GM06990 (cell line): ENCODE data around the gene RNF103.

Experiments
- DNase-seq: peaks from one replicate; pipeline ENCODE4 v3.0.0-alpha.2; 2011; ENCODE audit not compliant: insufficient read length; ENCODE audit errors: extremely low read depth
- H3K27me3 ChIP-seq: replicated peaks from 2 replicates; pipeline ENCODE4 v1.6.0; 2011; ENCODE audit warnings: low read length; ENCODE audit not compliant: control insufficient read depth, insufficient read depth
- H3K36me3 ChIP-seq: 2 replicates; pipeline ENCODE4 v1.5.1; 2011; ENCODE audit warnings: low read length; ENCODE audit not compliant: control insufficient read depth, insufficient read depth
- H3K4me3 ChIP-seq: replicated peaks from 2 replicates; pipeline ENCODE4 v1.5.1; 2011; ENCODE audit warnings: low read depth, mild to moderate bottlenecking, control low read depth, low read length
- CTCF ChIP-seq: IDR thresholded peaks from 2 replicates; pipeline ENCODE4 v1.5.1; 2011; ENCODE audit warnings: low read length, control low read depth, mild to moderate bottlenecking, inconsistent platforms; ENCODE audit not compliant: insufficient read depth, poor library complexity, severe bottlenecking

Gene RNF103

GRCh38 chr2:86646329-86646728 lies 22.7 kb upstream of the RNF103 start:
- no peaks in the 10 kb centered on the region for H3K36me3 ChIP-seq
- no peak for TF ChIP-seq CTCF
- no peak for DNase-seq
- H3K4me3 ChIP-seq = no peak overlapping the region
- no peaks in the 10 kb centered on the region for H3K27me3 ChIP-seq

DNA sequence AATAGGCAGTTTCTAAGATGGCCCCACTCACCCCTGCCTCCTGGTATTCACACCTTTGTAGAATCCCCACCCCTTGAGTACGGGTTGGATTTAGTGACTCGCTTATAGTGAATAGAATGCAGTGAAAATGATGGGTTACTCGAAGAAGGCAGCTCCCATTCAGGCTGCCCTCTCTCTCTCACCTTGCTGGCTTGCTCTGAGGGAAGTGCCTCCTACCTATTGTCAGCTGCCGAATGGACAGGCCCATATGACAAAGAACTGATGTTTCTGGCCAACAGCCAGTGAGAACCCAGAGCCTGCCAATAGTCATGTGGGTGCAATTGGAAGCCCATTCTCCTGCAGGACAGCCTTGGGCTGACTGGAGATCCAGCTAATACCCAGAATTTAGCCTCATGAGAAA lies 22.1 kb upstream of the RNF103 start:
- Histone ChIP-seq H3K27me3 (no peaks in the 10 kb centered on the region), H3K4me3 (no peak overlapping the region), H3K36me3 (no peaks in the 10 kb centered on the region)
- DNase-seq = no peak
- no peak for TF ChIP-seq CTCF

- DNase-seq = no peak
- Histone ChIP-seq H3K36me3 (no peaks in the 10 kb centered on the region), H3K4me3 (no peak overlapping the region), H3K27me3 (no peaks in the 10 kb centered on the region)
- TF ChIP-seq CTCF = no peak
Observed at GRCh38 chr2:86638712-86639111, 15.0 kb upstream of the RNF103 start.

DNA sequence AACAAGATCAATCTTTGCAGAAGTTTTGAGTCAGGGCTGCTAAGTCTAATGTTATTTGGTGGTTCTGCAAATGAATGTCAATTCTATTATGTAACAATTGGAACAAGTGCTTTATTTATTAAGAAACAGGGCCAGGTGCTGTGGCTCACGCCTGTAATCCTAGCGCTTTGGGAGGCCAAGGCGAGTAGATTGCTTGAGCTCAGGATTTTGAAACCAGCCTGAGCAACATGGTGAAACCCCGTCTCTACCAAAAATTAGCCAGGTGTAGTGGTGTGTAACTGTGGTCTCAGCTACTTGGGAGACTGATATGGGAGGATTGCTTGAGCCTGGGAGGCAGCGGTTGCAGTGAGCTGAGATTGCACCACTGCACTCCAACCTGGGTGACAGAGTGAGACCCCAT lies 13.2 kb upstream of the RNF103 start:
- Histone ChIP-seq H3K4me3 (no peak overlapping the region), H3K36me3 (no peaks in the 10 kb centered on the region), H3K27me3 (no peaks in the 10 kb centered on the region)
- no peak for TF ChIP-seq CTCF
- DNase-seq = no peak

- H3K4me3 ChIP-seq = no peak overlapping the region
- no peaks in the 10 kb centered on the region for H3K27me3 ChIP-seq
- no peak for TF ChIP-seq CTCF
- no peak for DNase-seq
- H3K36me3 ChIP-seq = no peaks in the 10 kb centered on the region
Observed at GRCh38 chr2:86634352-86634751, 10.7 kb upstream of the RNF103 start.

DNA sequence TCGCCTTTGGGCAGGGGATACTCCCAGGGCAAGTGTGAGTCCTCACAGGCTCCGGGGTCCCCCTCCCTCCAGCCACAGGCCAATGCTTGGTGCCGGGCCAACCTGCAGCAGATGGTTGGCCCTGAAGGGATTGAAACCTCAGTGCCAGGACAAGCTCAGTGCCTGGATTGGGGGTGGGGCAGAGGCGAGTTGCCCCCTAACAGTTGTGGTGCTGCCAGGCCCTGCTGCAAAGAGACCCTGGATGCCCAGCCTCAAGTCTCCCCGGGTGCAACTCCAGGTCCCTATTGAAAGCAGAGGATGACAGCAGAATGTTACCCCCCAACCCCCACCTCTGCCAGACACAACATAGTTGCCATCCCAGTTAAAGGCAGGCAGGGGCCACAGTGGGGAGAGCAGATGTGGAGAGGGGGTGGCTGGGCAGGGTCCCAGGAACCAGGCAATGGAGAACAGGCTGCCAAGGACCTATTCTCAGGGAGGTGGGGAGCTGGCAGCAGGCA lies 9.5 kb upstream of the RNF103 start:
- DNase-seq = no peak
- TF ChIP-seq CTCF = no peak
- Histone ChIP-seq H3K36me3 (no peaks in the 10 kb centered on the region), H3K4me3 (no peak overlapping the region), H3K27me3 (no peaks in the 10 kb centered on the region)
